Measurements from ENCODE around the gene VCX3A. TPM values are rescaled to one million over a fixed set of nuclear protein-coding genes. Genes with fewer than 3 reads are reported as not detected.

The VCX3A gene
- total RNA-seq, 1 experiment from 2014 or later: 0.28 TPM

DNA sequence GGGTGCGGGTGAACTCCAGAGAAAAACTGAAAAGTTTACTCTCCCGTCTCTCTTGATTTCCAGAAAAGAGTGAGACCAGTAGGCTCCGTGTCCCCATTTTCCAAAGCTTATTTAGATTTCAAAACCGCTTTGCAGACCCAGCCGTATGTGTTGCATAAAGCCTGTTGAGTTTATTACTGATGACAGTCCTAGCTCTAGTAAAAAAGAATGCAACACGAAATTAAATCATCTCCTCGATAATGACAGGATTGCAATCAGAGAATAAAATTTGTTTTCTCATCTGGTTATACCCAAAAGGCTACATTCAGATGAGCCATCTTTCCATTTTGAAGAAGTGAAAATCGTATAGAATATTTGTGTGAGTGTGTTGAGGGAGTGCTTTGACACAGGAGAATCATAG lies 16.1 kb upstream of the VCX3A start:
- no CpG with 5 or more reads among the region's 8 CpGs for WGBS (ENCODE audit: extremely low coverage, insufficient read length, low lambda C conversion rate)
- Histone ChIP-seq H3T11ph (ENCODE audit: low read length) (no peak overlapping the region), H4K91ac (ENCODE audit: insufficient read length, low read depth, low read length) (no peak overlapping the region), H4K8ac (replicated peaks; ENCODE audit: insufficient read length, low read depth, low read length) (no peak overlapping the region), H3K4me2 (ENCODE audit: insufficient read depth, insufficient read length, low read length) (no peak overlapping the region), H3K18ac (ENCODE audit: insufficient read length, low read depth, low read length) (no peak overlapping the region), H3K27me3 (ENCODE audit: insufficient read depth, low read length) (no peaks in the 10 kb centered on the region), H3K14ac (ENCODE audit: insufficient read depth, low read length) (no peak overlapping the region), H2BK120ac (ENCODE audit: low read depth, low read length, poor library complexity, severe bottlenecking) (no peak overlapping the region), H2BK5ac (ENCODE audit: insufficient read length, low read length) (no peak overlapping the region), H3K56ac (ENCODE audit: insufficient read length, low read depth, low read length) (no peak overlapping the region), H2BK20ac (ENCODE audit: low read depth, low read length, poor library complexity, severe bottlenecking) (no peak overlapping the region), H3K79me1 (ENCODE audit: insufficient read depth, low read depth, low read length, poor library complexity, severe bottlenecking) (no peaks in the 10 kb centered on the region), H3K79me2 (ENCODE audit: insufficient read depth, low read length) (no peaks in the 10 kb centered on the region), H3K23me2 (ENCODE audit: insufficient read length, low read depth, low read length, poor library complexity, severe bottlenecking) (no peaks in the 10 kb centered on the region), H4K5ac (ENCODE audit: insufficient read length, low read depth, low read length) (no peak overlapping the region), H4K20me1 (ENCODE audit: control insufficient read depth, insufficient read depth, insufficient read length) (no peaks in the 10 kb centered on the region), H3K9me3 (ENCODE audit: control insufficient read depth, low read depth, low read length) (no peaks in the 10 kb centered on the region), H3K23ac (ENCODE audit: insufficient read length, low read depth, low read length) (no peak overlapping the region), H3K27ac (ENCODE audit: insufficient read length, low read depth, low read length) (no peak overlapping the region), H3K4ac (ENCODE audit: low read depth, low read length) (no peak overlapping the region), H2BK12ac (ENCODE audit: insufficient read length, low read depth, low read length) (no peak overlapping the region), H2AFZ (ENCODE audit: low read length) (no peak overlapping the region), H2AK5ac (ENCODE audit: insufficient read length, low read length) (no peak overlapping the region), H3K9ac (ENCODE audit: extremely low read depth, insufficient read length, low read length) (no peak overlapping the region), H2BK15ac (ENCODE audit: low read depth, low read length) (no peak overlapping the region), H3K4me1 (ENCODE audit: insufficient read depth, low read length) (no peaks in the 10 kb centered on the region; the same call in 1 of the 2 replicates)
- H3K9me3 Mint-ChIP-seq: peaks cover 19 to 25% of the 10 kb centered on the region in 2 experiments
- H3K27me3 Mint-ChIP-seq (ENCODE audit: low read depth): no peaks in the 10 kb centered on the region
- H3K36me3 Mint-ChIP-seq (ENCODE audit: insufficient read depth in 1 of 3, low read depth in 3 of 3): peaks cover 10 to 28% (median 12%) of the 10 kb centered on the region in 3 experiments
- TF ChIP-seq, protein P1, sequence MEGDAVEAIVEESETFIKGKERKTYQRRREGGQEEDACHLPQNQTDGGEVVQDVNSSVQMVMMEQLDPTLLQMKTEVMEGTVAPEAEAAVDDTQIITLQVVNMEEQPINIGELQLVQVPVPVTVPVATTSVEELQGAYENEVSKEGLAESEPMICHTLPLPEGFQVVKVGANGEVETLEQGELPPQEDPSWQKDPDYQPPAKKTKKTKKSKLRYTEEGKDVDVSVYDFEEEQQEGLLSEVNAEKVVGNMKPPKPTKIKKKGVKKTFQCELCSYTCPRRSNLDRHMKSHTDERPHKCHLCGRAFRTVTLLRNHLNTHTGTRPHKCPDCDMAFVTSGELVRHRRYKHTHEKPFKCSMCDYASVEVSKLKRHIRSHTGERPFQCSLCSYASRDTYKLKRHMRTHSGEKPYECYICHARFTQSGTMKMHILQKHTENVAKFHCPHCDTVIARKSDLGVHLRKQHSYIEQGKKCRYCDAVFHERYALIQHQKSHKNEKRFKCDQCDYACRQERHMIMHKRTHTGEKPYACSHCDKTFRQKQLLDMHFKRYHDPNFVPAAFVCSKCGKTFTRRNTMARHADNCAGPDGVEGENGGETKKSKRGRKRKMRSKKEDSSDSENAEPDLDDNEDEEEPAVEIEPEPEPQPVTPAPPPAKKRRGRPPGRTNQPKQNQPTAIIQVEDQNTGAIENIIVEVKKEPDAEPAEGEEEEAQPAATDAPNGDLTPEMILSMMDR (conservative IDR thresholded peaks at IDR 0.05): no peak
- no peak for DNase-seq
- no peak overlapping the region for H3K4me3 Mint-ChIP-seq
- peaks cover 6% of the 10 kb centered on the region in 2 experiments for H3K4me1 Mint-ChIP-seq
- no peak overlapping the region for H3K27ac Mint-ChIP-seq

All from H9 (cell line).